Measurements from ENCODE around the gene TBX4.

GRCh38 chr17:61436995-61437704 is 15.1 kb upstream of the TBX4 start:
- TF ChIP-seq, protein P1, sequence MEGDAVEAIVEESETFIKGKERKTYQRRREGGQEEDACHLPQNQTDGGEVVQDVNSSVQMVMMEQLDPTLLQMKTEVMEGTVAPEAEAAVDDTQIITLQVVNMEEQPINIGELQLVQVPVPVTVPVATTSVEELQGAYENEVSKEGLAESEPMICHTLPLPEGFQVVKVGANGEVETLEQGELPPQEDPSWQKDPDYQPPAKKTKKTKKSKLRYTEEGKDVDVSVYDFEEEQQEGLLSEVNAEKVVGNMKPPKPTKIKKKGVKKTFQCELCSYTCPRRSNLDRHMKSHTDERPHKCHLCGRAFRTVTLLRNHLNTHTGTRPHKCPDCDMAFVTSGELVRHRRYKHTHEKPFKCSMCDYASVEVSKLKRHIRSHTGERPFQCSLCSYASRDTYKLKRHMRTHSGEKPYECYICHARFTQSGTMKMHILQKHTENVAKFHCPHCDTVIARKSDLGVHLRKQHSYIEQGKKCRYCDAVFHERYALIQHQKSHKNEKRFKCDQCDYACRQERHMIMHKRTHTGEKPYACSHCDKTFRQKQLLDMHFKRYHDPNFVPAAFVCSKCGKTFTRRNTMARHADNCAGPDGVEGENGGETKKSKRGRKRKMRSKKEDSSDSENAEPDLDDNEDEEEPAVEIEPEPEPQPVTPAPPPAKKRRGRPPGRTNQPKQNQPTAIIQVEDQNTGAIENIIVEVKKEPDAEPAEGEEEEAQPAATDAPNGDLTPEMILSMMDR (IDR thresholded peaks at IDR 0.05; ENCODE audit: low read depth, low read length, missing input control) = no peak
- TF ChIP-seq, protein P2, sequence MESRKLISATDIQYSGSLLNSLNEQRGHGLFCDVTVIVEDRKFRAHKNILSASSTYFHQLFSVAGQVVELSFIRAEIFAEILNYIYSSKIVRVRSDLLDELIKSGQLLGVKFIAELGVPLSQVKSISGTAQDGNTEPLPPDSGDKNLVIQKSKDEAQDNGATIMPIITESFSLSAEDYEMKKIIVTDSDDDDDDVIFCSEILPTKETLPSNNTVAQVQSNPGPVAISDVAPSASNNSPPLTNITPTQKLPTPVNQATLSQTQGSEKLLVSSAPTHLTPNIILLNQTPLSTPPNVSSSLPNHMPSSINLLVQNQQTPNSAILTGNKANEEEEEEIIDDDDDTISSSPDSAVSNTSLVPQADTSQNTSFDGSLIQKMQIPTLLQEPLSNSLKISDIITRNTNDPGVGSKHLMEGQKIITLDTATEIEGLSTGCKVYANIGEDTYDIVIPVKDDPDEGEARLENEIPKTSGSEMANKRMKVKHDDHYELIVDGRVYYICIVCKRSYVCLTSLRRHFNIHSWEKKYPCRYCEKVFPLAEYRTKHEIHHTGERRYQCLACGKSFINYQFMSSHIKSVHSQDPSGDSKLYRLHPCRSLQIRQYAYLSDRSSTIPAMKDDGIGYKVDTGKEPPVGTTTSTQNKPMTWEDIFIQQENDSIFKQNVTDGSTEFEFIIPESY (IDR thresholded peaks at IDR 0.05) = no peak
- TF ChIP-seq SP1 (IDR thresholded peaks at IDR 0.05) (no peak), EGR1 (IDR thresholded peaks at IDR 0.05; ENCODE audit: low read depth in 2 of 2) (no peak), FOXA1 (IDR thresholded peaks at IDR 0.05) (no peak), NR2F2 (IDR thresholded peaks at IDR 0.05) (no peak), RXRA (IDR thresholded peaks at IDR 0.05) (no peak), YY1 (IDR thresholded peaks at IDR 0.05) (no peak), RAD21 (IDR thresholded peaks at IDR 0.05) (no peak), GABPA (IDR thresholded peaks at IDR 0.05 in 1 of 2, conservative IDR thresholded peaks at IDR 0.05 in 1 of 2) (no peak), MAX (IDR thresholded peaks at IDR 0.05) (no peak), TAF1 (conservative IDR thresholded peaks at IDR 0.05) (no peak)
- TF ChIP-seq, protein P3, sequence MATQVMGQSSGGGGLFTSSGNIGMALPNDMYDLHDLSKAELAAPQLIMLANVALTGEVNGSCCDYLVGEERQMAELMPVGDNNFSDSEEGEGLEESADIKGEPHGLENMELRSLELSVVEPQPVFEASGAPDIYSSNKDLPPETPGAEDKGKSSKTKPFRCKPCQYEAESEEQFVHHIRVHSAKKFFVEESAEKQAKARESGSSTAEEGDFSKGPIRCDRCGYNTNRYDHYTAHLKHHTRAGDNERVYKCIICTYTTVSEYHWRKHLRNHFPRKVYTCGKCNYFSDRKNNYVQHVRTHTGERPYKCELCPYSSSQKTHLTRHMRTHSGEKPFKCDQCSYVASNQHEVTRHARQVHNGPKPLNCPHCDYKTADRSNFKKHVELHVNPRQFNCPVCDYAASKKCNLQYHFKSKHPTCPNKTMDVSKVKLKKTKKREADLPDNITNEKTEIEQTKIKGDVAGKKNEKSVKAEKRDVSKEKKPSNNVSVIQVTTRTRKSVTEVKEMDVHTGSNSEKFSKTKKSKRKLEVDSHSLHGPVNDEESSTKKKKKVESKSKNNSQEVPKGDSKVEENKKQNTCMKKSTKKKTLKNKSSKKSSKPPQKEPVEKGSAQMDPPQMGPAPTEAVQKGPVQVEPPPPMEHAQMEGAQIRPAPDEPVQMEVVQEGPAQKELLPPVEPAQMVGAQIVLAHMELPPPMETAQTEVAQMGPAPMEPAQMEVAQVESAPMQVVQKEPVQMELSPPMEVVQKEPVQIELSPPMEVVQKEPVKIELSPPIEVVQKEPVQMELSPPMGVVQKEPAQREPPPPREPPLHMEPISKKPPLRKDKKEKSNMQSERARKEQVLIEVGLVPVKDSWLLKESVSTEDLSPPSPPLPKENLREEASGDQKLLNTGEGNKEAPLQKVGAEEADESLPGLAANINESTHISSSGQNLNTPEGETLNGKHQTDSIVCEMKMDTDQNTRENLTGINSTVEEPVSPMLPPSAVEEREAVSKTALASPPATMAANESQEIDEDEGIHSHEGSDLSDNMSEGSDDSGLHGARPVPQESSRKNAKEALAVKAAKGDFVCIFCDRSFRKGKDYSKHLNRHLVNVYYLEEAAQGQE (IDR thresholded peaks at IDR 0.05) = no peak
- TF ChIP-seq, protein P4, sequence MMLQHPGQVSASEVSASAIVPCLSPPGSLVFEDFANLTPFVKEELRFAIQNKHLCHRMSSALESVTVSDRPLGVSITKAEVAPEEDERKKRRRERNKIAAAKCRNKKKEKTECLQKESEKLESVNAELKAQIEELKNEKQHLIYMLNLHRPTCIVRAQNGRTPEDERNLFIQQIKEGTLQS (IDR thresholded peaks at IDR 0.05) = no peak

All from liver (tissue), 3 donors.